NCI-H510A (cell line): ENCODE data around the gene IL7R.

Experiments
- DNase-seq: peaks from one replicate; lab custom pipeline; 2025; lab: John Stamatoyannopoulos, UW

IL7R gene

DNA sequence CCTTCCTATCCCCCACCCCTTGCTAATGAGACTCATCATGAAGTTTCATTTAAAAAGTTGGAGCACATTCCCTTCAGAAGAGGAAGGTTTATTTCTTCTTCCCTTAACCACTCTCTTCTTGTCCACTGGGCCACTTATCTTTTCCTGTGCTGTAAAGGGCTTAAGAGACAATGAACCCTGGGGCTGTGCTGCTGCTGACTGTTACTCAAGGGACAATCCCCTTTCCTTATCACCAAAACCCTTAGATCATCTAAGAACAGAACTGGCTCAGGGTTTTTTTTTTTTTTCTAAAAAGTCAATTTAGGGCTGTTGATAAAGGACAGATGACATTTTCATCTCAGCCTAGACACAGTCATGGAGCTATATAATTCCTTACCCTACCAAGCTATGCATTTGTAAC lies 52.1 kb downstream of the IL7R start:
- DNase-seq: no peak

DNA sequence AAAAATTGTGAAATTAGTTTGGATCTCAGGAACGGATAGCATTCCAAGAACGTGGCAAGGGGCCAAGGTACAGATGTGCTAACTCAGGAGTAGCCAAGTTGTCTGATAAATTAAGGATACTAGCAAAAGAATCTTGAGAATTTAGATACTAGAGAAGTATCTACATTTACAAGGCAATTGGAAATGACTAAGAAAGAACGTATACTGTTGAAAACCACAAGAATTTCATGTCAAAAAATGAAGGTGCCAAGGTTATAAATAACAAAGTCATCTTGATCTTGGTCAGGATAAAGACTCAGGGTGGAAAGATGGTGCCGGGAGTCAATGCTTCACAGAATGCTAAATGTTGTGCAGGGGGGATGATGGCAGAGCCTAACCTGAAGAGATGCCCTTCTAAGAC lies 62.5 kb downstream of the IL7R start:
- no peak for DNase-seq

DNA sequence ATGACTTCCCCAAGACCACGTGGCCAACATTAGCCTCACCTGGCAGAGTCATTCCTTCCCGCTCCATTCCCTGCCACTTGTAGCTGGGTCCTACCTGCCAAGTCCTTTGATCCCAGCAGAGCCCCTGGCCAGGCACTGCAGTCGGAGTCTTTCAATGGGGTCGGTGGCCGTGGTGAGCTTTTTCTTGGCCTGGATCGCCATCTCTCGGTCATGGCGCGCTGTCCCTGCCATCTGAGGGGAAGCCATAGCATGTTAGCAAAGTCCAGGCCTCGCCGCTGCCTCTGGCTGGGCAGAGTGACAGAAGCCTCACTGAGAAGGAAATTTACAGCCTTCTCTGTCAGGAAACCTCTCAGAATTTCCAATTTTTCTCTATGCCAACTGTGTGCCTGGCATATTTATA lies 64.2 kb downstream of the IL7R start:
- no peak for DNase-seq

DNA sequence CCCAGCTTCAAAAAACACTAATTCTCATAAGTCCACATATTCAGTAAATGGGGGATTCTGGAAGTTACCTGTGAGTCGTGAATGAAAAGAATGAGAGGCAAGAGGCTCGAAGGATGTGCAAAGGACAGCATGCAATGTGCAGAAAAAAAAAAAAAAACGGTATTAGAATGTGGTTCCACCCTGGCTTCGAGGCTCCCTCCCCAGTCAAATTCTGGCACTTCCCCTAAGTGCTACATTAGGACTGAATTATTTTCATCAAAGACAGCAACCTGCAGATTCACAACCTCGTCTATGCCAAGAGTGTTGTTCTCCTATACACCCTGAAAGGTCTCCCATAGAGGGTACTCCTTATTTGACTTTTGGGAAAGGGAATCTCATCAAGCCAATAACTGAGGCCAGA lies 65.2 kb downstream of the IL7R start:
- DNase-seq: no peak

DNA sequence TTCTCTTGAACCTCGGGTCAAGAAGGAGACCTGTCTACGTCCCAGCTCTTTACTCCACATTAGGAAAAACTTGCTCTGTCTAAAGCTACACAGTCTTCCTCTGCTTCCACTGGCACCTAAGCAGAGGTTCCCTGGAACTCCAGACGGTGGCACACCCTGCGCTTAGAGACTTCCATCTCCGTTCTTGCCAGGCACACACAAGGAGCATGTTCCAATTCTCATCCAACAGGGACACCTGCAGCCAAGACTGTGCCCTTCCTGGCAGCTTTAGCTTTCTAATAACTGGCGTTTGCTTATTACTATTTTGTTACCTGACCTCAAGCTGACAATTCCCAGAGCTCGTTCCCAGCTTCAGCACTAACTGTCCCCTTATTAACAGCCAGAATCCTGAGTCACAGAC lies 65.8 kb downstream of the IL7R start:
- no peak for DNase-seq

DNA sequence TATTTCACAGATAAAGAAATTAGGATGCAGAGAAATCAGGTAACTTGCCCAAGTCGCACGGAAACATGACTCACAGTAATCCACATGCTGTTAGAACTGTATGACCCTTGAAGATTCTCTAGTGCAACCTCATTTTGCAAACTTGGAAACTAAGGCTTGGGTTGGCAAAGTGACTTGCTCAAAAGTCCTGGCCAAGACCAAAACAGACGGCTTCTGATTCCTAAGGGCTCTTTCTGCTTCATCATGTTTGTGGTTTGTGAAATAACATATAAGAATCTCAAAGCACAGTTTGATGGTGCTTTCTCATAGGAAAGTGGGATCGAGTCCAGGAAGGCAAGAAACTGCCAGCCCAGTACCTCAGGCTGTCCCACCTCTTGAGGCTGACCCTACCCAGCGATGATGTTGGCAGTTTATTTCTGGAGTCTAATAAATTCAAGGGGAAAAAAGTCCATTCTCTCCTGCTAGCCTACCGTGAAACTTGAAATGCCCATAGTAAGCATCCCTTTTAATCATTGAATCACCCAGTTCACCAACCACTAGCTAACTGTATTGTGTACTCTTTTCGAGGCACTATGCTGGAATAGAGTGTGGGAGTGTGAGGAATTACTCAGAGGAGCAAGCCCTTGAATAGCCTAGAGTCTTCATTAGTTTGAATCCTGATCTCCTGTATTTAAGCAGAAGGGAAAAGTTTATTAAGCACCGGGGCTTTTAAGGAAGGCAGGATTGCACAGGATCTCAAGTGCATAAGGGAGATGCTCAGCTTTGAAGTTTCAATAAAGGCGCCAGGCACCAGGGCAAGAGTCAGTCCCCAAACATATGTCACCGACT lies 67.6 kb downstream of the IL7R start:
- no peak for DNase-seq

DNA sequence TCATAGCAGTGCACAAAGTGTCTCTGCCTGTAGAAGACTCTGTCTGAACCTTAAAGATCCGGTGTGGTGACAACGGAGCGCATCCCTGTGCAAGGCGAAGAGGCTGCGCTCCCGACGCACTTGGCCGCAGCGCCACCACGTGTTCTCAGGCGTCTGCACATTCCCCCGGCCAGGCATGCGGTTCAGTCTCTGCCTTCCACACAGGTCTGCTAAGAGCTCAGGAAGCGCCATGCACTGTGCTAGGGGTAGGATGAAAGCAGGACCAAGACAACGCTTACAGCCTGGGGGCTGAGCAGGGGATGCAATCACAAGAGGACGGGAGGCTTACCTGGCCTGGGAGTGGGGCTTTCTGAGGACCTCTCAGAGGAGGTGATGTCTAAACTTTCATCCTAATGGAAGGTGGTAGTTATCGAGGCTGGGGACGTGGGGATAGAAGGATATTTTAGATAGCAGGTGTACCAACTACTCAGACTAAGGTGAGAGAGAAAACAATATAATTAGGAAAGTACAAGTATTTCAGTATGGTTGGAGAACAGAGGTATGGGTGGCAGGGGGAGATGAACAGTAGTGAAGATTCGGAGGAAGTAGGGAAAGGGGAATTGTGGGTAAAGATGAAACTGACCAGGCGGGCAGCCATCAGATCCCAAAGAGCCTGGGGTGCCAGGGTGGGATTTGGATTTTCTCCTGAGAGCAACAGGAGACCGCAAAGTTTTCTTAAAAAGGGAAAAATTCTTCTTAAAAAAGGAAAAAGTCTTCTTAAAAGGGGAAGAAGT lies 68.4 kb downstream of the IL7R start:
- no peak for DNase-seq

DNA sequence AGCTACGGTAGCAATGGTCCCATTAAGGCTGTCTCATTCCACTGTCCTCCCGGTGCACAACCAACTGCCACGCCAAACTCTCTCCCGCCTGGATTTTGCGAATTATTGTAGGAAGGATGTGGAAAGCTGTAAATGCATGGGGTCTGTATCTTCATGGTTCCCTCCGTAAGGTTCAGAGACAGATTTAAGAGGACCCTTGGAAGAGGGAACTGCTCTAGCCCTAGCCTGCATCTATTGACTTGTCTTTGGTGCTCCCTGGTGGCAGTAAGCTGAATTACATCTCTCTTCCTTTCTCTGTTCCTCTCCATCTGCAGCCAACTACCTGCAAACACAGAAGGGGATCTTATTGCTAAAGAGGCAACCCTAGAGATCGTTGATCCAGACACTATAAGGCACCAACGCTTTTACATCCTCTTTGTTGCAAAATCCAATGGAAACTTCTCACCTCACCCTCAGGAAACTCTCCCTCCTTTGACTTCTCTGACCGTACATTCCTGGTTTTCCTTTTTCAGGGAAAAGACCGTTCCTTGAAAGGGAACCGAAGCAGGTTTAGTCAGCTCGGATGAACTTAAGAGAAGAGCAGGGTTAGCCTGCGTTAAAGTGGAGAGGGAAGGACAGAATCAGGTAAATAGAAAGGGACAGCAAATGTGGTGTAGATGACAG lies 69.8 kb downstream of the IL7R start:
- no peak for DNase-seq
